Measurements from ENCODE around the gene SP8. TPM values are rescaled to one million over a fixed set of nuclear protein-coding genes. Genes with fewer than 3 reads are reported as not detected.

Gene SP8
- total and polyA plus RNA-seq, 9 of the 15 experiments (the other 6 are each of a cell fraction or from before 2014, with no cell fraction given), result 0.04 to 1.2 (median 0.19) TPM

- TF ChIP-seq TFAP4 (CRISPR knock-in tag; IDR thresholded peaks at IDR 0.05; ENCODE audit: borderline replicate concordance), result no peak
- TF ChIP-seq NCOR1 (IDR thresholded peaks at IDR 0.05), result no peak
- no peak for TF ChIP-seq PHTF2 (CRISPR knock-in tag; IDR thresholded peaks at IDR 0.05)
- TF ChIP-seq ILF3 (IDR thresholded peaks at IDR 0.05; ENCODE audit: borderline replicate concordance), result no peak
- TF ChIP-seq THRA (IDR thresholded peaks at IDR 0.05), result no peak
- TF ChIP-seq MCM3 (IDR thresholded peaks at IDR 0.05), result no peak
- no peak for TF ChIP-seq KAT7 (CRISPR knock-in tag; IDR thresholded peaks at IDR 0.05; ENCODE audit: borderline replicate concordance)
- no peak for TF ChIP-seq KDM4B (IDR thresholded peaks at IDR 0.05; ENCODE audit: borderline replicate concordance in 2 of 2, low read depth in 1 of 2)
These were observed 39.6 kb upstream of the SP8 start (continued) for GRCh38 chr7:20826243-20826642.

- BruUV-seq (replicated peaks), result no TSS peak
- H3K27me3 ChIP-seq (ENCODE audit: control insufficient read depth in 2 of 2, insufficient read depth in 2 of 2, low read length in 2 of 2), result no peaks in the 10 kb centered on the region; a peak in 2 of 5 replicates
- intact Hi-C loops (cut with micrococcal nuclease) (loop anchor here (5.0 kb wide), 1 partner anchor 33 kb away; no protein-coding TSS in a partner anchor), in situ Hi-C loops (cut with MboI) (no loop called here)
- no peaks in the 10 kb centered on the region for H4K20me1 ChIP-seq (replicated peaks; ENCODE audit: control insufficient read depth, insufficient read depth, low read length)
- H3K9me3 ChIP-seq (replicated peaks; ENCODE audit: control insufficient read depth, insufficient read depth, low read depth, low read length), result no peaks in the 10 kb centered on the region
- ChIA-PET POLR2A (interaction anchor here (1.8 kb wide), 1 partner anchor 13 kb away, joined by 5 read pairs; no protein-coding TSS in a partner anchor), CTCF (ENCODE audit: low intra/inter-chr PET ratio) (no interaction called here)
- peak overlapping the region; percentile 30; the same call in 1 of the 2 replicates for H2AFZ ChIP-seq (ENCODE audit: low read depth, low read length)
- no peak overlapping the region for H3K9ac ChIP-seq (ENCODE audit: insufficient read depth in 1 of 2, low read depth in 2 of 2, low read length in 2 of 2)
- ATAC-seq (no peak), DNase-seq (ENCODE audit: extremely low read depth in 1 of 4, low spot score in 3 of 4) (no peak), FAIRE-seq (no peak)
- H3K79me2 ChIP-seq (ENCODE audit: control insufficient read depth, insufficient read depth, low read length), result no peaks in the 10 kb centered on the region
- H3K9me1 ChIP-seq (ENCODE audit: control insufficient read depth, insufficient read depth, low read length), result no peaks in the 10 kb centered on the region
- H3K4me1 ChIP-seq (replicated peaks in 1 of 2; ENCODE audit: control insufficient read depth in 2 of 2, insufficient read depth in 2 of 2, low read length in 2 of 2), result no peaks in the 10 kb centered on the region
- H3K4me2 ChIP-seq (ENCODE audit: insufficient read depth, low read length), result no peak overlapping the region
- 15% methylated on average over 2 of the region's 2 CpGs for WGBS (ENCODE audit: insufficient coverage, low coverage, missing lambda C conversion rate)
- no peaks in the 10 kb centered on the region for H3K36me3 ChIP-seq (ENCODE audit: control insufficient read depth, insufficient read depth, low read length)
- no peak overlapping the region for H3K27ac ChIP-seq (ENCODE audit: extremely low read depth, low read depth, low read length)
- no peak overlapping the region for H3K4me3 ChIP-seq
- TF ChIP-seq ELK3 (CRISPR knock-in tag; IDR thresholded peaks at IDR 0.05) (no peak), RNF2 (IDR thresholded peaks at IDR 0.05) (no peak), NUFIP1 (IDR thresholded peaks at IDR 0.05; ENCODE audit: partially characterized antibody) (no peak), ELF1 (tag; IDR thresholded peaks at IDR 0.05) (no peak), ZNF212 (CRISPR knock-in tag; IDR thresholded peaks at IDR 0.05) (no peak), PML (IDR thresholded peaks at IDR 0.05; ENCODE audit: low read length) (no peak), CREB1 (IDR thresholded peaks at IDR 0.05) (no peak), CREB1 (CRISPR knock-in tag; IDR thresholded peaks at IDR 0.05) (no peak), HNRNPH1 (optimal IDR thresholded peaks at IDR 0.05; ENCODE audit: low read depth, low read length) (no peak), YBX1 (IDR thresholded peaks at IDR 0.05) (no peak), NCOA4 (IDR thresholded peaks at IDR 0.05; ENCODE audit: partially characterized antibody) (no peak), SMAD4 (CRISPR knock-in tag; conservative IDR thresholded peaks at IDR 0.05) (no peak), MAFK (IDR thresholded peaks at IDR 0.05; ENCODE audit: low read length) (no peak), SRSF3 (IDR thresholded peaks at IDR 0.05; ENCODE audit: insufficient read depth, low read length) (no peak), ZNF586 (CRISPR knock-in tag; conservative IDR thresholded peaks at IDR 0.05) (no peak)
These were observed 38.9 kb upstream of the SP8 start for GRCh38 chr7:20825555-20825954.
